OCI-M2 (cell line): Measurements from ENCODE around the gene FAM181A.

ENCODE experiments used
- DNase-seq: peaks from one replicate; lab custom pipeline; 2025; ENCODE audit not compliant: unreplicated experiment; lab: John Stamatoyannopoulos, UW

Gene FAM181A

GRCh38 chr14:93947282-93947681 lies 20.1 kb downstream of the FAM181A start:
- no peak for DNase-seq

GRCh38 chr14:93949511-93950075 lies 22.4 kb downstream of the FAM181A start:
- no peak for DNase-seq

GRCh38 chr14:93950948-93951634 lies 23.9 kb downstream of the FAM181A start:
- no peak for DNase-seq

GRCh38 chr14:93951635-93952540 lies 24.7 kb downstream of the FAM181A start:
- no peak for DNase-seq

- DNase-seq = no peak
Observed at GRCh38 chr14:93952829-93953228, 25.7 kb downstream of the FAM181A start.

GRCh38 chr14:93953263-93953662 lies 26.1 kb downstream of the FAM181A start:
- no peak for DNase-seq

- no peak for DNase-seq
Observed at GRCh38 chr14:93953739-93954515, 26.8 kb downstream of the FAM181A start.

GRCh38 chr14:93954516-93954830 lies 27.3 kb downstream of the FAM181A start:
- DNase-seq = no peak

- no peak for DNase-seq
Observed at GRCh38 chr14:93954900-93955849, 28.0 kb downstream of the FAM181A start.

- DNase-seq = no peak
Observed at GRCh38 chr14:93955850-93956481, 28.8 kb downstream of the FAM181A start.

GRCh38 chr14:93956514-93957332 lies 29.6 kb downstream of the FAM181A start:
- DNase-seq = no peak

- DNase-seq = no peak
Observed at GRCh38 chr14:93957333-93957710, 30.2 kb downstream of the FAM181A start.

GRCh38 chr14:93957751-93958566 lies 30.8 kb downstream of the FAM181A start:
- no peak for DNase-seq

GRCh38 chr14:93958567-93959238 lies 31.6 kb downstream of the FAM181A start:
- no peak for DNase-seq

- no peak for DNase-seq
Observed at GRCh38 chr14:93959239-93960107, 32.3 kb downstream of the FAM181A start.

GRCh38 chr14:93960108-93960475 lies 32.9 kb downstream of the FAM181A start:
- no peak for DNase-seq
